Colonic mucosa (tissue), 4 donors: ENCODE data around the gene TMEM41A. TPM values are rescaled to one million over a fixed set of nuclear protein-coding genes. Genes with fewer than 3 reads are reported as not detected.

Source experiments
- DNase-seq: peaks from one replicate; pipeline ENCODE4 v3.0.0-alpha.2; 2020
- H3K27ac ChIP-seq: fragments of 200-600 bp; one replicate; pipeline ENCODE4 v1.8.0; 2021
- H3K27me3 ChIP-seq: fragments of 200-600 bp; one replicate; pipeline ENCODE4 v1.8.0; 2021
- H3K36me3 ChIP-seq: fragments of 200-600 bp; one replicate; pipeline ENCODE4 v1.8.0; 2021
- H3K4me1 ChIP-seq: fragments of 200-600 bp; one replicate; pipeline ENCODE4 v1.8.0; 2021; ENCODE audit warnings: mild to moderate bottlenecking
- H3K4me3 ChIP-seq: fragments of 200-600 bp; one replicate; pipeline ENCODE4 v1.8.0; 2021
- H3K9ac ChIP-seq, 2 donors: one replicate each; pipeline ENCODE4 v1.7.0; 2013; ENCODE audit warnings: control low read depth in 2 of 2, low read depth in 2 of 2, low read length in 2 of 2
- H3K9me3 ChIP-seq: fragments of 200-600 bp; one replicate; pipeline ENCODE4 v1.8.0; 2021
- CTCF ChIP-seq: fragments of 200-600 bp; IDR thresholded peaks from one replicate; pipeline ENCODE4 v1.8.0; 2022; ENCODE audit warnings: antibody characterized with exemption, mild to moderate bottlenecking
- intact Hi-C: fragments of 100-400 bp; cut with DNase I; formaldehyde crosslinking; loops from one replicate; pipeline ENCODE4 v1.14.1; 2022
- total RNA-seq, 2 donors: library from RNA; stranded (reverse); fragmentation: NEBNext Ultra II Directional in 1 of 2; extraction: Animal tissue kit (Norgen Biotek cat#: 25700) in 1 of 2; gene quantifications; one replicate each; pipeline ENCODE4 v1.2.1, GENCODE V29; 2021
- donor health status: healthy.
- donor health status: DM: no; HTN: no; CAD: no.
- donor health status: DM: no; HTN: no; CAD: no.

The TMEM41A gene
- 10 to 100 TPM; 14.8 to 22.4 TPM for total RNA-seq

- no peaks in the 10 kb centered on the region for H3K9me3 ChIP-seq
- peak within 1 kb of the TSS; percentile 84 for H3K27ac ChIP-seq
- H3K4me1 ChIP-seq: no peaks in the 10 kb centered on the region
- peak within 1 kb of the TSS; percentile 75 to 91 for H3K9ac ChIP-seq
- H3K27me3 ChIP-seq: no peaks in the 10 kb centered on the region
- no peak for TF ChIP-seq CTCF
- intact Hi-C loops: no loop called here
- no peaks in the 10 kb centered on the region for H3K36me3 ChIP-seq
- peak; percentile 97 for DNase-seq
- H3K4me3 ChIP-seq: peak within 1 kb of the TSS; percentile 79
Measured at GRCh38 chr3:185498503-185499396, at the start of gene TMEM41A. Gene TMEM41A, minus strand, starts transcription at chr3:185499035. Its CDS starts 74 bp downstream, at chr3:185498961.

GRCh38 chr3:185540695-185541094, 41.9 kb upstream of the TMEM41A start:
- intact Hi-C loops: no loop called here

GRCh38 chr3:185539934-185540333, 41.1 kb upstream of the TMEM41A start:
- no peak for DNase-seq
- H3K4me1 ChIP-seq: peaks cover 6% of the 10 kb centered on the region
- H3K27me3 ChIP-seq: no peaks in the 10 kb centered on the region
- no peak for TF ChIP-seq CTCF
- no peaks in the 10 kb centered on the region for H3K36me3 ChIP-seq
- H3K9me3 ChIP-seq: no peaks in the 10 kb centered on the region
- H3K4me3 ChIP-seq: no peak overlapping the region
- intact Hi-C loops: no loop called here
- H3K9ac ChIP-seq: no peak overlapping the region
- H3K27ac ChIP-seq: peak overlapping the region; percentile 7

More at GRCh38 chr3:185540695-185541094, 41.9 kb upstream of the TMEM41A start:
- H3K9ac ChIP-seq: no peak overlapping the region
- TF ChIP-seq CTCF: no peak
- no peak for DNase-seq
- H3K27me3 ChIP-seq: no peaks in the 10 kb centered on the region
- no peak overlapping the region for H3K27ac ChIP-seq
- H3K9me3 ChIP-seq: no peaks in the 10 kb centered on the region
- peaks cover 6% of the 10 kb centered on the region for H3K4me1 ChIP-seq
- no peaks in the 10 kb centered on the region for H3K36me3 ChIP-seq
- H3K4me3 ChIP-seq: no peak overlapping the region

- DNase-seq: peak; percentile 77
- intact Hi-C loops: no loop called here
- Histone ChIP-seq H3K9me3 (no peaks in the 10 kb centered on the region), H3K27ac (peak overlapping the region; percentile 71), H3K9ac (peak overlapping the region in 1 of 2 donors; percentile 62), H3K27me3 (no peaks in the 10 kb centered on the region), H3K4me3 (no peak overlapping the region), H3K36me3 (no peaks in the 10 kb centered on the region), H3K4me1 (peaks cover 6% of the 10 kb centered on the region)
- TF ChIP-seq CTCF: no peak
Measured at GRCh38 chr3:185537369-185537970, 38.6 kb upstream of the TMEM41A start.

GRCh38 chr3:185534511-185534910, 35.7 kb upstream of the TMEM41A start:
- no peak overlapping the region for H3K9ac ChIP-seq
- peaks cover 6% of the 10 kb centered on the region for H3K4me1 ChIP-seq
- no peaks in the 10 kb centered on the region for H3K36me3 ChIP-seq
- H3K27me3 ChIP-seq: no peaks in the 10 kb centered on the region
- DNase-seq: no peak
- intact Hi-C loops: no loop called here
- no peak overlapping the region for H3K27ac ChIP-seq
- no peak overlapping the region for H3K4me3 ChIP-seq
- TF ChIP-seq CTCF: no peak
- no peaks in the 10 kb centered on the region for H3K9me3 ChIP-seq
